Gastroesophageal sphincter (tissue), 4 donors: ENCODE measurements around the gene IGF2. TPM values are rescaled to one million over a fixed set of nuclear protein-coding genes. Genes with fewer than 3 reads are reported as not detected.

ENCODE experiments used
- ATAC-seq: fragments of 150-250 bp; one replicate; pipeline ENCODE4 v1.9.1; 2016; ENCODE audit warnings: mild to moderate bottlenecking, moderate library complexity
- H3K27ac ChIP-seq, 4 donors: fragments of 200-600 bp; sonication (generic) in 3 of 4; 1 replicate in 3 of 4; 2 replicates in 1 of 4; pipeline ENCODE4 v1.5.1; 2016 to 2019
- H3K27me3 ChIP-seq: fragments of 200-600 bp; sonication (generic); one replicate; pipeline ENCODE4 v1.5.1; 2019
- H3K36me3 ChIP-seq, 2 donors: fragments of 200-600 bp; sonication (generic); one replicate each; pipeline ENCODE4 v1.5.1; 2019; ENCODE audit warnings: control low read depth in 1 of 2
- H3K4me1 ChIP-seq, 3 donors: fragments of 200-600 bp; sonication (generic); 1 replicate in 2 of 3; 2 replicates in 1 of 3; pipeline ENCODE4 v1.5.1; 2016 to 2019; ENCODE audit warnings: control low read depth in 2 of 3
- H3K4me3 ChIP-seq, 2 donors: fragments of 200-600 bp; sonication (generic); one replicate each; pipeline ENCODE4 v1.5.1; 2019; ENCODE audit warnings: mild to moderate bottlenecking in 1 of 2, moderate library complexity in 1 of 2
- H3K9me3 ChIP-seq, 3 donors: fragments of 200-600 bp; sonication (generic); one replicate each; pipeline ENCODE4 v1.5.1; 2017 to 2019; ENCODE audit warnings: control low read depth in 2 of 3
- EP300 ChIP-seq: sonication (generic); formaldehyde crosslinking; IDR thresholded peaks from one replicate; pipeline ENCODE4 v1.6.1; 2017; ENCODE audit warnings: antibody characterized with exemption, mild to moderate bottlenecking
- POLR2A ChIP-seq, 2 donors: fragments of 450-650 bp; IDR thresholded peaks; one replicate each; pipeline ENCODE4 v1.6.1; 2017; ENCODE audit warnings: antibody characterized with exemption in 2 of 2, mild to moderate bottlenecking in 2 of 2, moderate library complexity in 1 of 2
- POLR2AphosphoS5 ChIP-seq: sonication (generic); formaldehyde crosslinking; IDR thresholded peaks from one replicate; pipeline ENCODE4 v1.6.1; 2017; ENCODE audit warnings: antibody characterized with exemption
- WGBS, 2 donors: methylation state at CpG; one replicate each; pipeline ENCODE4 v1.1.5; 2018; ENCODE audit warnings: low coverage in 1 of 2; 5-methylcytosine and 5-hydroxymethylcytosine counted together
- total RNA-seq, 4 donors: library from RNA; depleted of rRNA; stranded (reverse); fragments of >200 nt; gene quantifications; one replicate each; pipeline ENCODE4 v1.1.0, GENCODE V29; 2016
- TF ChIP-seq, protein P1 (sequence below), 4 experiments: fragments of 200-600 bp in 2 of 4; fragments of 450-650 bp in 2 of 4; sonication (generic) in 1 of 4; IDR thresholded peaks; one replicate each; pipeline ENCODE4 v1.5.1; 2017 to 2019; ENCODE audit warnings: antibody characterized with exemption in 4 of 4, mild to moderate bottlenecking in 2 of 4, moderate library complexity in 2 of 4

Gene IGF2
- total RNA-seq, 4 donors from 2014 or later, result 8.7 to 49.5 (median 28.7) TPM

DNA sequence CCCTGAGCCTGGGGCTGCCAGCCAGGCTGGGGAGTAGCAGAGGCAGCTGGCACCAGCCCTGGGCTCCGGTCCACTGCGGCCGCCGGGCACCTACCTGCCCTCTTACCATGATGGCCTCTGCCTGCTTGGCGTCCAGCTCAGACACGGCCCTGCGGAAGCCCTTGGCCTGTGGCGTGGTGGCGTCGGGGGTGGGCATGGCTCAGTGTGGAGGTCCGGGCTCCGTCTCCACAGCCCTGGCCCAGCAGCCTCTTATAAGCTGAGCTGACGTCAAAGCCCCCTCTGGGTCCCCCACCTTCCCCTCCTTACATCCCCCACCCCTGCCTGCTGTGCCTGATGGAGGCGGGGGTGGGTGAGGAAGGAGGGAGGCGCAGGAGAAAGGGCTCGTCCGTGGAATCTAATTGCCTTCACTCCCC is 32.4 kb upstream of the IGF2 start, which contains the start of gene TH:
TH (minus strand) TSS at position 225 of the 413 bp plus-strand sequence; CDS start at position 196, 29 bp downstream.
- Histone ChIP-seq H3K4me1 (peaks cover 0 to 3% (median 2%) of the 10 kb centered on the region in 3 donors), H3K27me3 (peaks cover 64% of the 10 kb centered on the region), H3K27ac (no peak within 1 kb of the TSS), H3K9me3 (no peaks in the 10 kb centered on the region), H3K4me3 (no peak within 1 kb of the TSS), H3K36me3 (no peaks in the 10 kb centered on the region)
- no peak for ATAC-seq
- TF ChIP-seq POLR2AphosphoS5, result no peak
- no peak for TF ChIP-seq EP300
- no peak for TF ChIP-seq POLR2A (IDR thresholded peaks at IDR 0.05)
- TF ChIP-seq, protein P1, sequence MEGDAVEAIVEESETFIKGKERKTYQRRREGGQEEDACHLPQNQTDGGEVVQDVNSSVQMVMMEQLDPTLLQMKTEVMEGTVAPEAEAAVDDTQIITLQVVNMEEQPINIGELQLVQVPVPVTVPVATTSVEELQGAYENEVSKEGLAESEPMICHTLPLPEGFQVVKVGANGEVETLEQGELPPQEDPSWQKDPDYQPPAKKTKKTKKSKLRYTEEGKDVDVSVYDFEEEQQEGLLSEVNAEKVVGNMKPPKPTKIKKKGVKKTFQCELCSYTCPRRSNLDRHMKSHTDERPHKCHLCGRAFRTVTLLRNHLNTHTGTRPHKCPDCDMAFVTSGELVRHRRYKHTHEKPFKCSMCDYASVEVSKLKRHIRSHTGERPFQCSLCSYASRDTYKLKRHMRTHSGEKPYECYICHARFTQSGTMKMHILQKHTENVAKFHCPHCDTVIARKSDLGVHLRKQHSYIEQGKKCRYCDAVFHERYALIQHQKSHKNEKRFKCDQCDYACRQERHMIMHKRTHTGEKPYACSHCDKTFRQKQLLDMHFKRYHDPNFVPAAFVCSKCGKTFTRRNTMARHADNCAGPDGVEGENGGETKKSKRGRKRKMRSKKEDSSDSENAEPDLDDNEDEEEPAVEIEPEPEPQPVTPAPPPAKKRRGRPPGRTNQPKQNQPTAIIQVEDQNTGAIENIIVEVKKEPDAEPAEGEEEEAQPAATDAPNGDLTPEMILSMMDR (IDR thresholded peaks at IDR 0.05), result no peak
- 67% methylated on average over 3 of the region's 17 CpGs; no CpG with 5 or more reads in 1 of the 2 donors for WGBS, 2 donors

DNA sequence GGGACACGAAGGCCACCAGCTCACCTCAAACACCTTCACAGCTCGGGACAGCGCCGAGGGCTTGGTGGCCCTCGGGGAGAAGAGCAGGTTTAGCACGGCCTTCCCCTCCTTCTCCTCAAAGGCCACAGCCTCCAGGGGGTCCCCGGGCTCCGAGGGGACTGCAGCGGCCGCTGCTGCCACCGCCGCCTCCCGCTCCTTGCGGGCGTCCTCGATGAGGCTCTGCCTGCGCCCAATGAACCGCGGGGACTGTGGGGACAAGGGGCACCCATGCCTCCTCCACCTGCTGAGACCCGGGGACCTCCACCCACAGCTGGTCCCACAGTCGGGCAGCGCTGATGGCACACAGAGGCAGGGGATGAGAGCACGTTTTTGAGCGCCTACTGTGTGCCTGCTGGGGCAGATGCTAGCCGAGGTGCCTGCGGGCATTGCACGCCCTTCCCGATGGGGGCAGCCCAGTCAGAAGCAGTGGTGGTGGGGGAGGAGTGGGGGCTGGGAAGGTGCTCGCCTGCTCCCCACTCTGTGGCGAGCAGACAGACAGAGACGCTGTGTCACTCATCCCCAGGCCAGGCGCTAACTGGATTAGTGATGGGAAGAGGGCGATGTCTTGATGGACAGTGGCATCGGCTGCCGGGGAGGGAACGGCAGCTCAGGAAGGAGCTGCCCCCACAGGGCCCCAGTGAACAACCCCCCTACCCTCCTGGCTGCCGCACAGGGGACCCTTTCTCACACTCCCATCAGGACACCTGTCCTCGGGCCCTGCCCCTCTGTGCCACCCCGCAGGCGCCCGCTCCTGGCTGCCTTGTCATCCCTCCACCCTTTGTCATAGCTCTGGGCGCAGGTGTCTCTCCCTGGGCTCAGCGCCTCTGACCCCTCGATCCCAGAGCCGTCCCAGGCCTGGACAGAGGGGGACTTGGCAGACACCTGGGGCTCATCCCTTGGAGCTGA is 30.7 kb upstream of the IGF2 start:
- peaks cover 81% of the 10 kb centered on the region for H3K27me3 ChIP-seq
- TF ChIP-seq, protein P1 (IDR thresholded peaks at IDR 0.05), result no peak
- TF ChIP-seq EP300, result no peak
- TF ChIP-seq POLR2A (IDR thresholded peaks at IDR 0.05), result no peak
- peaks cover 0 to 10% (median 7%) of the 10 kb centered on the region in 3 donors for H3K4me1 ChIP-seq
- ATAC-seq, result no peak
- no peak overlapping the region for H3K27ac ChIP-seq
- 50 to 90% methylated on average over 2 to 6 of the region's 45 CpGs for WGBS, 2 donors
- H3K36me3 ChIP-seq, result no peaks in the 10 kb centered on the region
- no peaks in the 10 kb centered on the region for H3K9me3 ChIP-seq
- no peak overlapping the region for H3K4me3 ChIP-seq

DNA sequence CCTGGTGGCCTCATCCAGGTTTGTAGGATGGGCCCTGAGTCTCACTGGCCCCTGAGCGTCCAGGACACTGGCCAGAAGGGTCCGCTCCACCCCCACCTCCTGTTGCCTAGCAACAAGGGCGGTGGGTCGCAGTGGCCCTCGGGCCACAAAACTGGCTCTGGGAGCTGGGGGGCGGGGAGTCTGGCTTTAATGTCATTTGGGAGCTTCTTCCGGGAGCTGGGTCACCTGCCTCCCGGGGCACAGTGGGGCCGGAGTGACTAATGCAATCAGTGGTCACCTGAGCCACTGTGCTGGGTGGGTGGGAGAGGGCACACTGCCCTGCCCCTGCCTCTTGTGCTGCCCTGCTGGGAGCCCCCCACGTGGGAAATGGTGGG is 29.8 kb upstream of the IGF2 start:
- Histone ChIP-seq H3K36me3 (no peaks in the 10 kb centered on the region), H3K9me3 (no peaks in the 10 kb centered on the region), H3K27me3 (peaks cover 84% of the 10 kb centered on the region), H3K27ac (no peak overlapping the region), H3K4me3 (no peak overlapping the region), H3K4me1 (peaks cover 0 to 10% (median 7%) of the 10 kb centered on the region in 3 donors)
- no peak for ATAC-seq
- no CpG with 5 or more reads among the region's 10 CpGs for WGBS, 2 donors
- TF ChIP-seq POLR2AphosphoS5, result no peak
- TF ChIP-seq POLR2A (IDR thresholded peaks at IDR 0.05), result no peak
- TF ChIP-seq, protein P1 (IDR thresholded peaks at IDR 0.05), result no peak
- no peak for TF ChIP-seq EP300

DNA sequence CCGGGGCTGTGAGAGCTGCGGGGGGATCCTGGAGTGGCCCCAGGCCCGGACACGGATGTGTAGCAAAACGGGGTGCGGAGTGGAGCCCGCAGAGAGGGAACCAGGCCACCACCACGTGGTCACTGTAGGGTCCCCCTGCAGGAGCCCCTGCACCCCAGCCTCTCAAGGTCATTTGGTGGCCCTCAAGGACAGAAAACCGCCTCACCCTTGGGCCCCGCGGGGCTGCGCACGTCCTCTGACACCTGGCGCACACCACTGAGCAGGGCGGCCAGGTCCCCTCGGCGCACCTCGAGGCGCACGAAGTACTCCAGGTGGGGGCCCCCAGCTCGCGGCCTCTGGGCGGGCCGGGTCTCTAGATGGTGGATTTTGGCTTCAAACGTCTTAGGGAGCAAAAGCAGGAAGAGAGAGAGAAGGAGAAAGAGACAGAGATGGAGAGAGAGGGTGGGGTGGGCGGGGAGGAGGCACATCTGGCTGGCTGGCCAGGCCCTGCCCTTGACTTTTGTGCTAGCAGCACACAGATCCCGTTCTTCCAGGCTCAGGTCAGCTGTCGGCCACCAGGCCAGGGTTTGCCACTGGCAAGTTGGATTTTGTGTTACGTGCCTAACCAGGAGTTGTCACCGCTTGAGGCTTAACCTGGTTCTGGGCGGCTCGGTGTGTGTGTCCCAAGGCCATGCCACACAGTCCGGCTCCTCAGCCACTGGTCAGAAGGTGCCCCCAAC is 29.3 kb upstream of the IGF2 start:
- H3K27ac ChIP-seq, result no peak overlapping the region
- WGBS, 2 donors, result 46 to 60% methylated on average over 4 of the region's 33 CpGs
- no peak for TF ChIP-seq POLR2A (IDR thresholded peaks at IDR 0.05)
- TF ChIP-seq EP300, result no peak
- TF ChIP-seq POLR2AphosphoS5, result no peak
- TF ChIP-seq, protein P1 (IDR thresholded peaks at IDR 0.05), result no peak
- no peak overlapping the region for H3K4me3 ChIP-seq
- peaks cover 84% of the 10 kb centered on the region for H3K27me3 ChIP-seq
- H3K9me3 ChIP-seq, result no peaks in the 10 kb centered on the region
- peaks cover 0 to 10% (median 7%) of the 10 kb centered on the region in 3 donors for H3K4me1 ChIP-seq
- H3K36me3 ChIP-seq, result no peaks in the 10 kb centered on the region
- ATAC-seq, result no peak
